Myocyte (in vitro differentiated cells): ENCODE data around the gene MDC1. TPM values are rescaled to one million over a fixed set of nuclear protein-coding genes. Genes with fewer than 3 reads are reported as not detected.

Source experiments
- DNase-seq: peaks from one replicate; pipeline ENCODE4 v3.0.0-alpha.2; 2012; ENCODE audit warnings: low read depth
- total RNA-seq: library from RNA; depleted of rRNA; stranded (reverse); fragments of >200 nt; gene quantifications from 2 replicates; pipeline ENCODE4 v1.2.3, GENCODE V29; 2014

Gene MDC1
- total RNA-seq, 1 donor from 2014 or later, result 8.0 TPM

DNA sequence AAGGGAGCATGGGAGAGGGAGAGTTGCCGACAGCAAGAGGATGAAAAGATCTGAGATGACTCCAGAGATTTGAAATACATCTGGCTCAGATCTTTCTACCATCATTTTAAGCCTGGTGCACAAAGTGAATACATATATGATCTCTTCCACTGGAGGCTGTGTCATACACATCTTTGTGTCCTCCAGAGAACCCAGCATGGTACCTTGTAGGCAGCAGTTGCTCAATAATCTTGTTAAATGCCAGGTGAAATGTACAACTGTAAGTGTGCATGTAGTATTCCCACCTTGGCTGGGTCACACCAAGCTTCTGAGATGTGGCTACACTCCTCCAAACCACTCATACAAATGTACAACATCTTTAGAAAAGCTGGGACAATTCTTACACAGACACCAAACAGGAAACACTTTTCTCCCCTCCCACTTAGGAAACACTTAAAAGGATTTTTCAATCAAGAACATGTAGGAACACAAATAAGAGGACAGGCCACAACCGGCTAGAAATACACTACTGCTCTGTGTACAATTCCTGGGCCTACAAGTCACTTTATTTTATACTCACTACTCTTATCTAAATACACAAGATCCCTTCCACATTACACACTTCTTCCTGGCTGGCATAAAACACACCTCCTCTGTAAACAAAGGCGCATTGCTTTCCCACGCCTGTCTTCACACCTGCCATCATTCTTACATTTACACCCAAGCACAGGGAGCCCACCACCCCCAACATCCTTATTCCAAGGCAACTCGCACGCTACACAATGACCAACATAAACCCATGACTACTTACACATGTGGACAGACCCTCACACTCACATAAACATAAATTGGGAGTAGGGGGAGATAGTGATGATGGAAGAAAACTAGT, 31.1 kb upstream of the MDC1 start:
- no peak for DNase-seq

DNA sequence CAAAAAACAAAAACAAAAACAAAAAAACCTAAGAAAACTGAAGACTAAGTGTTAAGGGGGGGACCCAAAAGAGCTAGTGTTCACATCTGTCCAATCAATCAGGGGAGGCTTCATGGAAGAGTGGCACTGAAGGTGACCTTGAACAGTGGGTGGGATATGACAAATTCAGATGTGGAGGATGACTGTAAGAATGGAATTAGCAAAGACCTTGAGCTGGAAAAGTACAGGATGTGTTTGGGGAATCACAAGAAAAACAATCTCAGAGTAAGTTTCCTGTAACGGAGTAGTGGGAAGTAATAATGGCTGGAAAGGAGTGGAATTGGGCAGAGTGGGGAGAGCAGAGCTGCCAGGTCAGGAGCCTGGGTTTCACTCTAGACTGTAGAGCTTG, 30.2 kb upstream of the MDC1 start:
- no peak for DNase-seq

GRCh38 chr6:30744054-30744805, 27.1 kb upstream of the MDC1 start, which contains the start of gene IER3:
TSS of gene IER3 (minus strand) at chr6:30744547. CDS start at chr6:30744518, 29 bp downstream.
- peak; percentile 91 for DNase-seq

GRCh38 chr6:30743099-30744053, 26.3 kb upstream of the MDC1 start:
- DNase-seq, result peak; percentile 40

DNA sequence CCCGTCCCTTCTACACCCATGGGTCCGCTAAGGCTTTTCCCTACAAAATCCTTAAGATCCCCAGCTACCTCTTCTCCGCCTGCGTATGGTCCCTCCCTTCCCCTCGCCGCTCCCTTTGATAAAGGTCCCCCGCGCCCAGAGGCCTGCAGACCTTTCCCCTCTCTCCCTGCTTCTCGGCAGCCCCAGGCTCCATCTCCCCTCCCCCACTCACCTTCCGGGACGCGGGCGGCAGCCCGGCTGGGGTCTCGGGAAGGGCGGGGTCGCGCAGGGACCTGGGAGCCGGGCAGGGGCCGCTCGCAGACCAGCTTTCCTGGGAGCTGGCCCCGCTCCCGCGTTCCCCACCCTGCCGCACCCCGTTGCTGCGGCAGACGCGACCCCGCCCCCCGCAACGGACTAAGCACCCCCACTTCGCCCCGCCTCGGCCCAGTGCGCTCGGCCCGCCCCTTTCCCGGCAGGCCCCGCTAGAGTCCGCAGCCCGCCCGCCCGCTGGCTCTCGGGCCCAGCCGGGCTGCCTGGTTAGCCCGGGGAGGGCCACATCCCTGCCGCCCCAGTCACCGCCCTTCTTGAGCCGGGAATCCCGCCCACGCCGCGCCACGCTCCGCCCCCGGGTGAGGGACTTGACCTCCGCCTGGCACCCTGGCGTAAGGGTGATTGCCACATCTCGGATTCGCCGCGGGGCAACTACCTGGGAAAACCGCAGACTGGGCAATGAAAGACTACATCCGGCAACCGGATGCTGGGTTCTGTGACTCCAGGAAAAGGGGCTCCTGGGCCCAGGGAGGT, 25.4 kb upstream of the MDC1 start, which contains the start of gene FLOT1:
Gene FLOT1 (minus strand): TSS at position 372 of the 783 bp plus-strand sequence. CDS start 498 bp downstream, outside the sequence.
- DNase-seq, result peak; percentile 97

DNA sequence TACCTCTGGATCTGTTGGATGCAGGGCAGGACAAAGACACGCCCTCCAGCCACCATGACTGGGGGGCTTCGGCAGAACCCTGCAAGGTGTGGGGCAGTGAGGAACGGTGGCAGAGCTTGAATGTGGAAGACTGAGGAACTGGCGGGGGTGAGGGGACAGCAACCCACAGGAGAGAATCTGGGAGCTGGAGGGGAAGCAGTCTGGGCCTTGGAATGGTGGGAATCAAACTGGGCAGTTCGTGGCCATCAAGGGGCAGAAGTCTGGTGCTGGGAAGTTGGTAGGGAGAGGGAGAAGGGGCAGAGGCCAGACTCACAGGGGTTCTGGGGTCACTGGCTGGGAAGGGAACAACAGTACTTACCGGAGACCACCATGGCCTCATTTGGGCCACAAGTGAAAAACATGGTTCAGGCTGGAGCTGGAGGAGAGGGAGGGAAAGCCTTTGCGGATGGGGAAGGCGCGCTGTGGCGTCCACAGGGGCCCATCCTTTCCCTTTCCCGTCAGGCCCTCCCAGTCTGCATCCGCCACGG, 24.8 kb upstream of the MDC1 start:
- DNase-seq, result no peak

GRCh38 chr6:30741063-30741779, 24.1 kb upstream of the MDC1 start:
- no peak for DNase-seq

GRCh38 chr6:30740540-30740870, 23.4 kb upstream of the MDC1 start:
- no peak for DNase-seq

DNA sequence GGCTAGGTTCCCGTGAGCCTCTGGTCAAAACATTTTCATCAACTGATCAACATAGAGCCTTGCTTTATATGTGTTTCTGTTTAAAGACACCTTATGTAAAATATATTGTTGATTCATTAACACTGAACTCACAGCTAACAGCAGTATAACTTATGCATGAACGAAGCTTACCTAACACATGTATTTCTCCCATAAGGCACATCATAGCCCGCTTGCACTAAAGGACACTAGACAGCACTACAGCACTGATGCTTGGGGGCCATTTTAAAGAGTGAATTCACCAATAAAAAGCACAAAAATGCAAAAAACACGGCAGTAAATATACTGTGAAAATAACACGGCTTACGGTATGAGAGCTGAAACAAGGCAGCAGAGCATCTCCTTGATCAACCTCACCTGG, 21.5 kb upstream of the MDC1 start:
- no peak for DNase-seq

DNA sequence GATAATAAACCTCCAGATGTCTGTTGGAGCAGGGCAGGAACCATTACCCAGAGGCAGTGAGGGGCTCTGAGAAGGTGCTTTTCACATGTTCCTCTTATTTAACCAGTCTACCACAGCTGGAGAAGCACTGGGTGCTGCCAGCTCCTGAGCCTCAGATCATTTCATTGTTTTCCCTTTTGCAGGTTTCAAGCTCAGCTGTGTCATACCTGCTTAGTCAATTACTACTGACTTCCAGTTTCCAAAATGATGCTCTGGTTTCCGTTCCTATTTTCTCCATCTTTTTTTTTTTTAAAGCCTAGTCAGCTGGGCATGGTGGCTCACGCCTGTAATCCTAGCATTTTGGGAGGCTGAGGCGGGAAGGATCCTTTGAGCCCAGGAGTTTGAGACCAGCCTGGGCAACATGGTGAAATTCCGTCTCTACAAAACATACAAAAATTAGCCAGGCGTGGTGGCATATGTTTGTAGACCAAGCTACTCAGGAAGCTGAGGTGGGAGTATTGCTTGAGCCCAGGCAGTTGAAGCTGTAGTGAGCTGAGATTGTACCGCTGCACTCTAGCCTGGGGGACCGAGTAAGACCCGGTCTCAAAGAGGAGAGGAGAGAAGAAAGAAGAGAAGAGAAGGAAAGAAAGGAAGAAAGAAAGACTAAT, 18.7 kb upstream of the MDC1 start:
- DNase-seq, result no peak

GRCh38 chr6:30732237-30732943, 15.3 kb upstream of the MDC1 start:
- DNase-seq, result no peak

- DNase-seq, result no peak
These were observed 13.7 kb upstream of the MDC1 start for GRCh38 chr6:30730601-30731435.

GRCh38 chr6:30727920-30728553, 11.0 kb upstream of the MDC1 start:
- DNase-seq, result no peak

DNA sequence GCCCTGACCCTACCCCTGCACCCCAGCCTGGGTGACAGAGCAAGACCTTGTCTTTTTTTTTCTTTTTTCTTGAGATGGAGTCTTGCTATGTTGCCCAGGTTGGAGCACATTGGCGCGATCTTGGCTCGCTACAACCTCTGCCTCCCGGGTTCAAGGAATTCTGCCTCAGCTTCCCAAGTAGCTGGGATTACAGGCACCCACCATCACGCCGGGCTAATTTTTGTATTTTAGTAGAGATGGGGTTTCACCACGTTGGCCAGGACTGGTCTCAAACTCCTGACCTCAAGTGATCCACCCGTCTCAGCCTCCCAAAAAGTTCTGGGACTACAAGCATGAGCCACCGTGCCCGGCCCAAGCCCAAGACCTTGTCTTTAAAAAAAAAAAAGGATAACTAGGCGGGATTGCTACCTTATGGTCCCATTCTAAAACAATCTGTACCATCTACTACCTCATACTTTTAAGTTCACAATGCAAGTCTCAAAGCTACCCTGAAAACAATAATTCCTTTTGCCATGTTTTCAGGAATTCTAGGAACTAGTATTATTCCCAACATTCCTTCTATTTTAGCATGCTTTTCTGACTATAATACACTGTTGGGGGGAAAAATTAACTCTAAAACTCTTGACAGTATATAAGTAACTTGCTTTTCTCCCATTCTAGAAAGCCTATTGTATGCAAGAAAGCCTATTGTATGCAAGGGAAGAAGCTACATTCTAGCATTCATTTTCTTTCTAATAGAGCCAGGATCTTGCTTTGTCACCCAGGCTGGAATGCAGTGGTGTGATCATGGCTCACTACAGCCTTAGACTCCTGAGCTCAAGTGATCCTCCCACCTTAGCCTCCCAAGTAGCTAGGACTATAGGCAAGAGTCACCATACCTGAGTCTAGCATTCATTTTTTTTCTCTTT, 9.7 kb upstream of the MDC1 start:
- DNase-seq, result no peak

- no peak for DNase-seq
These were observed 8.8 kb upstream of the MDC1 start for GRCh38 chr6:30725713-30726505.
